CD4-positive, alpha-beta T cell treated with Interleukin-15 for 4 hours (primary cell): ENCODE data around the gene AP4B1.
A peak's percentile ranks its signal among the peaks of the same experiment; 100 is the strongest.

Experiments used
- DNase-seq: peaks from one replicate; pipeline ENCODE4 v3.0.0-alpha.2; 2020; ENCODE audit warnings: low spot score

Gene AP4B1

DNA sequence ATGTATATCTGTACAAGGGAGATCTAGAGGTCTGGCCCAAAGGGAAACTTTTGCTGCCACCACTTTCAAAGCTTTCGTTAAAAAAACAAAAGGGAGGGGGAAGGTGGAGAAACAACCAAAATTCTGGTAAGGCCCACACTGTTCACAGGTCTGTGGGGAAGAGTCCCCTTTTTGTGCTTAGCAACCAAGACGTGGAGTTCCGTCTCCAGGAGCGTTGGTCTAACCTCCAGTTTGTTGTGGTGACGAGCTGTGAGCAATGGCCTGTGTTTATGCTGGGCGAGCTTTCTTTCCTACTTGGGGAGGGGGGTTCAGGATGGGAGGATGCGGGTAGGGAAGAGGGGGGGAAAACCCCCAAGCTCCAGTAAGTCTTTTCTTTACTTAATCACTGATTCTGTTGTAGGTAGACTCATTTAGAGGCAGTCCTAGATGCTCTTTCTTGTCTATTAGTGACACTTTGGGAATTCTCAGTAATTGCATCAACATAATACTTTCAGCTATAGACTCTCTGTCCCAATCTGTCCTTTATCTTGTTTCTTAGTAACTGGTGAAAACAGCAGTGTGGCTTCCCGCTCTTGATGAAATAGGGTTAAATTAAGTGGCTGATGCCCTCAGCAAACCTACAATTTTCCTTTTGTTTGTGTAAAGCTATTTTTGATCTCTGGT lies 26.0 kb upstream of the AP4B1 start:
- peak; percentile 92 for DNase-seq

DNA sequence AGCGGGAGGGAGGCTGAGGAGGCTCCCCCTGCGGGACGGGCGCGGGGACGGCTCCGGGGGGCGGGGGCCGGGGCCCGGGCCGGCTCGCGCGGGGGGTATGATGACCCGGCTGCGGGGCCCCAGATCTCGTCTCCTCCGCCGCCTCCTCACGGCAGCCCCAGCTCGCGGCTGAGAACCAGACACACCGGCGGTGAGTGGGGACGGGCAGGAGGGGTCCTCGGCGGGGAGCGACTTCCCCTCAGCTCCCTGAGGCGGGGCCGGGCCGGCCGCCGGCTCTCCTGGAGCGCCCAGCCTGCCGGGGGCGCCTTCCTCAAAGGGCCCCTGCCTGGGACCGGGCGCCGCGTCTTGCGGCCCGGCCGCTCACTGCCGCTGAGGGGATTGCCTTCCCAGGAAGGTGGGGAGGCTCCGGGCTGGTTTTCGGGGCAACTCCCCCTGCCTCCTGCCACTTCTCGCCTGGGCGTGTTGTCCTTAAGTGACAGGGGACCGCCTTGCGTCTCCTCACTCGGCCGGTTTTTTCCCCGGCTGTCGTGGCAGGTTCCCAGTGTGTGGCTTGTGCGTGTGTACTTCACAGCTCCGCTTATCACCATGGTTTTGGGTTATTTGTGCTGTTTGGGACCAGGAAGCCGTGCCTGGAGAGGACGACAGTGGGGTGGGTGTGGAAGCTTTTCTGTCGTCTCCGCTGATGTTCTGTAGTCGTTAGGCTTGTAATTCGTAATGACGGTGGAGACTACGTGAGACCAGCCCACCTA lies 25.3 kb upstream of the AP4B1 start:
- DNase-seq = peak; percentile 70

DNA sequence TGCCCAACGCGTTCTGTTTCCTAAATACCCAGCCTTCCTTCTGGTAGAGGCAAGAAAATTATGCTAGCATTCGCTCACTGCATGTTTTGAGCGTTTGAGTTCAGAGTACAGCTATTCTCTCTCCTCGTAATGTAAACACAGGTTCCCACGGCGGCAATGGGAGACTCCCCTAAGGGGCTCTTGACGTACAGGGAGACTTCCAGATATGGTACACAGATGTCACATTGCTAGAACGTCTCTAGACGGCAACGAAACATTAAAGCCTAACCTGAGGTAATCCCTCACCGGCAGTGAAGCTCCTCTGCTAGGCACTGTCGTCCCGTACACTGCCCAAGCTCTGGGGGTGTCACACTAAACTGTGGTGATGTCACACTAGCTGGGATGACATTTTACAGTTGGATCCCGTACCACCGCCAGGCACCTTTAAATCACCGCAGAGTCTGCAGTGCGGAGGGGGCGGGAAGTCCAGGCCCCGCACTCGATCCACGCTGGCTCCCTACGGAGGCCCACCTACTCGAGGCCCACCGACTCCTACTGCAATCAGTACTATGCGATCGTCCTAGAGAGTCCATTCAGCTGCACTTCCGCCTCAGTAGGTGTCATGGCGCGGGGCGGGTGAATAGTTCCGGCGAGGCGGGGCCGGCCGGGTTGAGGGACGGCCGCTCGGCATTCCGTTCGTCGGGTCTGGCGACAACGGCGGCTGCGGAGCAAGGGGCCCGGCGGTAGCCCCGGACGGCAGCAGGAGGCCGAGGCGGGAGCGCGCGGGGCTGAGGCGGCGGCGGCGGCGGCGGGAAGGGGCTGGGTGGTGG lies 24.5 kb upstream of the AP4B1 start, which contains the start of gene HIPK1:
TSS of gene HIPK1 (plus strand) at position 384 of the 809 bp plus-strand sequence.
- peak; percentile 92 for DNase-seq

DNA sequence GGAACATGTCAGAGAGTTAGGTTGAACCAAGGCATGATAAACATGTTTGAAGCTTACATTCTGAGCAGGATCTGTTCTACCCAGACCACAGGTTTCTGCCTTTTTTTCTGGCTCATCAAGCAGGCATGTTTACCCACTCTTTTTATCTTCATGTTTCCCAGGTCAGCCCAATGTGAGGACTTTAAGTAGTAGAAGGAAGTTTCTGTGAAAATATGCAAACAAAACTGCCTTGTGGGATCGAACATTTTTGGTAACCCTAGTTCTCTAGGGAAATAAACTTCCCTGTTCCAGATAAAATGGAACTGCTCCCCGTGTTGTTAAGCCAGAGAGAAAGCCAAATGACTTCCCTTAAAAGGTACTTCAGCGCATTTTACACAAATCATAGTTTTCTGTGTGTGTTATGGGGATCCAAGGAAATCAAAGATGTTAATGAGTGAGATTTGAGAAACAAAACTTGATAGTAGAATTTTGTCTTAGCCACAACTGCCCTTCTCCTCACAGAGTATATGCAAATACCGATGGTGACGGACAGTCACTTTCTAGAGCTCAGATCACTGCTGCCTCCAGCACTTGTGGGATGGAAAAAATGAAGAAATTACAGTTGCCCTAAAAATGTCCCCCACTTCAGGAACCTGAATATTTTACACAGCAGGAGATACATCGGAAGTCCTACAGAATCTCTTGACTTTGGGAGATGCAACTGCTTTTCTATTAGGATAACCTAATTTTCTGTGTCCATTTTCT lies 23.8 kb upstream of the AP4B1 start:
- DNase-seq = no peak

DNA sequence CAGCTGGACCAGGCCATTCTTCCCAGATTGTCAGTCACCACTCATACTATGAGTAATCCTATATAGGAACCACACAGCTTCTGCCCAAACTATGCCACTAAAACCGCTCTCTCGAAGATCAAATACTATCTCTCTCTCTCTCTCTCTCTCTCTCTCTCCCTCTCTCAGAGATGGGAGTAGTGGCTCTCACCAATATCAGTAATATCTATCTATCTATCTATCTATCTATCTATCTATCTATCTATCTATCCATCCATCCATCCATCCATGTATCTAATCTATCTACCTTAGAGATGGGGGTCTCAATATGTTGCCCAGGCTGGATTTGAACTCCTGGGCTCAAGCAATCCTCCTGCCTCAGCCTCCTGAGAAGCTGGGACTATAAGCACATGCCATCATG lies 19.9 kb upstream of the AP4B1 start:
- DNase-seq = no peak

DNA sequence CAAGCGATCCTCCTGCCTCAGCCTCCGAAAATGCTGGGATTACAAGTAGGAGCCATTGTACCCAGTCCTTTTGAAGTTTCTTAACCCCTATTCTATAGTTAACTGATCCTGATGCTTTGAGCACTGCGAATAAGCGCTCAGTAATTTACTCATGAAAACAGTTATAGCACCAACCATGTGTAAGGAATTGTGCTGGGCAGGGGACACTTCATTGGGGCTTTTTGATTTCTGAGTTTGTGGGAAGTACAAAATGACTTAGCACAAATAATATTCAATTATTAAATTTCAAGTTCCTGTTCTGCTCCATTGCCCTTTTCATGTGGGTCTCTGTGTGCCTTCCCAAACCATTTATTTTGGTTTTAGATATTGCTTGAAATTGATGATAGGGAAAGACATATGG lies 18.4 kb upstream of the AP4B1 start:
- DNase-seq = no peak

DNA sequence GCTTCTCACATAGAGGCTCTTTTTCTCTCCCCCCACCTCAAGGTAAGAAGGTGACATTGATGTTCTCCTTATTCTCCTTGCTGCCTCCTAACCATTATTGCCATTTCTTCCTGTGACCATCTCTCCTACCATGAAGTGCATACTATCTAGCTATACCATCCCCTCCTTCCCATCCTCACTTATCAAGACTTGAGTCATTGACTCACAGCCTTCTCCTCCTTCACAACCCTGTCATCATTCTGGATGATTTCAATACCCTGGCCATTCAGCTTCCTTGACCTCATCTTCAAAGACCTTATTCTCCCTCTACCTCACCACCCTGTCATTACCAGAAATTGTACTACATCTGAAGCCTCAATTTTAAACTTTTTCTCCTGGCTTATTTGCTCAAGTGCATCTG lies 13.6 kb upstream of the AP4B1 start:
- DNase-seq = no peak

DNA sequence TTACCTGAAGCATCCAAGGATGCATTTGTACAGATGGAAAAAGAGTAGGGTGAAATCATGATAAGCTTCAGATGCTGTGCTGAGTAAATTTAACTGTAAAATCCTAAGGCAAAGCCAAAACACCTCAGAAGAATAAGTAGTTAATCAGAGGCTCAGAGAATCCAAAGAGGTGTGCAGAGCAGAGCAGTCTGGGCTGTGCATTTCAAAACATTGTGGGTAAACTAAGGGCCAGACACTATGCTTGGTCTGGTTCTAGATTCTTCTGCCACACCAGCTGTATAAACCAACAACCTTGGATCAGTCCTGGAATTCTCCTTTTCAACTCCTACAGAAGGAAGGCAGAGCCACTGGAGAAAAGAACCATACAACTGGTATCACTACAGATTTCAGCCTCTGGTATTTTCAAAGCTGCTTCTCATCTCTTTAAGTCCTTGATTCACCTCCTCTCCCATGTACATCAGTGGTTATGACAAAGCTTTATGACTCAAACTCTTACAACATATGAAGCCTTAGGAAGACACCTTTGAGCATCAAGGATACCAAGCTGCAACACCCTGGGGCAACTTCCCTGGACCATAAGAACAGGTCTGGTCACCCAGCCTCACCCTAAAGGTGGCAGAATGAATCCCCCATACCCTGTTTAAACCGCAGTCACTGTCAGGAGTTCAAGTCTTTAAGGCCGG lies 12.9 kb upstream of the AP4B1 start:
- no peak for DNase-seq

DNA sequence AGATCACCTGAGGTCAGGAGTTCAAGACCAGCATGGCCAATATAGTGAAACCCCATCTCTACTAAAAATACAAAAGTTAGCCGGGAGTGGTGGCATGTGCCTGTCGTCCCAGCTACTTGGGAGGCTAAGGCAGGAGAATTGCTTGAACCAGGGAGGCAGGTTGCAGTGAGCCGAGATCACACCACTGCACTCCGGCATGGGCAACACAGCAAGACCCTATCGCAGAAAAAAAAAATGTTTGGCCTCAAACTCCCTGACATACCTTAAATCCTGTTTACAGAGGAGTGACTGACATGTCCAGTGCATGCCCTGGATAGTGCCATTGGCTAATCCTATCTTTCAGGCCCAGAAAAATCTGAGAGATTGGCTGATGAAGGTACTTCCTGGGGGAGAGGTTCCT lies 12.4 kb upstream of the AP4B1 start:
- no peak for DNase-seq

DNA sequence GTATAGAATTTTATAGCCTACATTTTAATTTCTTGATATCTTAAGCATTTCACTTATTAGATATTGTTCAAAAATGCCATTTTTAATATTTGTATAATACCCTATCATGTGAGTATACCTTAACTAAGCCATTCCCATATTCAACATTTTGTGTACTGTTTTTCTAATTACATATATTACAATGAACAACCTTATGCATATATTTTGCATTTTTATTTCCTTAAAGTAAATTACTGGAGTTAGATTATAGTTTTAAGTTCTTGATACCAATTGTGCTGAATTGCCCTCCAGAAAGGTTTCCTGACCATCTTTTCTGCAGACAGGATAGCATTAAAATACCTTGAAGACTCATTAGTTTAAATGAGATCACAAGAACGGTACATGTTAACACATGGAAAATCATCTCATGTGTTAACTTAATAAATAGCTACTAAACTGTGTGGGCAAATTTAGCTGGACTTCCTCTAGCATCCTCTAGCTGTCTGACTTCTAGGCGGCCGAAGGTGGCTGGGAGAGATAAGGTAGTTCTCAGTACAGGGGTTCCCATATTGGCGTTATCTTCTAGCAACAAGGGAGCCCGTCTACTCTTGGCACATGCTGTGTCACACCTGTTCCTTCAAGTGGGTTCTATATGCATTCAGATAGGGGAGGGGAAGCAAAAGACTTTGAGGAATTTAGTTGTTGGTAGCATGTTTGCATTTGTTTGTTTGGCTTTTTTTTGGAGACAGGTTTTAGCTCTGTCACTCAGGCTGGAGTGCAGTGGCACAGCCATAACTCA lies 9.5 kb upstream of the AP4B1 start:
- DNase-seq = no peak

DNA sequence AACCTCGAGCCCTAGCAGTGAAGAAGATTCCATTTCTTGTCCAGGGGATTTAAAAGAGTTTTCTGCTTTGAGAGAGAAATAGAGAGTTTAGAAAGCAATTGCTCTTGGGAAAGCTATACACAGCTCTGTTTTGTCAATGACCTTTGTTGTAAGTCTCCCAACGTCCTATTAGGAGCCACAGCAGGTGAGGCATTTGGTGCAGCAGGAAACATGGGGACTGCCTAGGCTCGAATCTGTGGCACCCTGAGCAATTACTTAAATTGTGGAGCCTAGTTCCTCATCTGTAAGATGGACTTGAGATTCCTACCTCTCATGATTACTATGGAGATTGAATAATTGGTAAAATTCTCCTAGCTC lies 8.7 kb upstream of the AP4B1 start:
- no peak for DNase-seq

DNA sequence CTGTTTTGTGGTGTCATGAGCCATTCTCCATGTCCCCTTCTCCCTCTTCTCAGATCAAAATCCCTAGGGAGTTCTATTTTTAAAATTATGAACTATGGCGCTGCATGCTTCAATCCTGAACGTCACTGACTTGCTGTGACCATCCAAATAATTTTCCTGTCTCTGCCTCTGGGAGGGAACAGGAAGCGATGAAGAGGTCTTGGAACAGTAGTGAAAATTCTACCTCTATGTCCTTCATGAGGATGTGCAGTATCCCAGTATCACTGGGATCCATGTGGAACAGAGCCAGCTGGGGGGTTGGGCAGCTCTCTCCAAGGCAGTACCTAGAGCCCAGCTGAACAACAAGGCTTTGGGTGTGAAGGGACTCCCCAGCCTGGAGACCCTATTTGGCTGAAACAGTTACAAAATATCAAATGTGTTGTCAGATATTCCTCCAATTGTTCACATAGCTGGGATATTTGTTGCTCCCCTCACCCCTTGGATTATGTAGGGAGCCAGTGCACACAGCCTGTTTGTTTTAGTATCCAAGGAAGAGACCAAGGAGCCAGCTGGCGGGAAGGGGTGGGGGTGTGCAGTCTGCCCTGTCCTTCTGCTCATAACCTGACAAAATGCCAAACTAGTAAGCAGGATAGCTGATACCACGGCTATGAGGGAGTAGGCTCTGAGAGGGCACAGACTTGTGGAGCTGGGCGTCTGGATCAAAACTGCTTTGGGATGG lies 8.2 kb upstream of the AP4B1 start:
- DNase-seq = no peak

DNA sequence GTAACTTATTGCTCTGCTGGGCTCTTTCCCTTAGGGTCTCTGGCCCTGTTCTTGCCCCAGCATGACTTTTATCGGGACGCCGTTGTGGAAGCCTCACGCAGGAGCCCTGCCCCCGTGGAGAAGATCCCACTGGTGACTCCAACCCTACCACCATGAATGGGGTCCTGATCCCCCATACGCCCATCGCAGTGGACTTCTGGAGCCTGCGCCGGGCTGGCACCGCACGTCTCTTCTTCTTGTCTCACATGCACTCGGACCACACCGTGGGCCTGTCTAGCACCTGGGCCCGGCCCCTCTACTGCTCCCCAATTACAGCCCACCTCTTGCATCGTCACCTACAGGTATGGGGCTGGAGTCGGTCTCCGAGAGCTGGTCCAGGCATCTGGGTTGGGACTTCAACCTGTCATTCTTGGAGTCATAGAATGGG lies 849 bp upstream of the AP4B1 start:
- DNase-seq = peak; percentile 10

DNA sequence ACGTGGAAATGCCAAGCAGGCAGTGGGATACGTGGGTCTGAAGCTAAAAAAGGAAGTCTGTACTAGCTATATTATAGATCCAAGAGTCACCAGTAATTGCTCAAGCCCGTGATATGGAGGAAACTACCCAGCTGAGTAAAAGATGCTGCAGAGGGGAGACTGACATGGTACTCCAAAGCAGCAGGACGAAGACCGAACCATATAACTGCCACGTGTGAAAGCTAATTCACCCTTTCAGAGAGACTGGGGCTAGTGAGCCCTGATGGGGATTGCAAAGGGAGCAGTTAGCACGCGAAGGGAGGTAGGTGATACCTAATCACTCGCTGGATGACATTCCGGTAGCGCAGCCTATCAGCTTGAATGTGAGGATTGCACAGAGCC lies 316 bp downstream of the AP4B1 start:
- DNase-seq = no peak

DNA sequence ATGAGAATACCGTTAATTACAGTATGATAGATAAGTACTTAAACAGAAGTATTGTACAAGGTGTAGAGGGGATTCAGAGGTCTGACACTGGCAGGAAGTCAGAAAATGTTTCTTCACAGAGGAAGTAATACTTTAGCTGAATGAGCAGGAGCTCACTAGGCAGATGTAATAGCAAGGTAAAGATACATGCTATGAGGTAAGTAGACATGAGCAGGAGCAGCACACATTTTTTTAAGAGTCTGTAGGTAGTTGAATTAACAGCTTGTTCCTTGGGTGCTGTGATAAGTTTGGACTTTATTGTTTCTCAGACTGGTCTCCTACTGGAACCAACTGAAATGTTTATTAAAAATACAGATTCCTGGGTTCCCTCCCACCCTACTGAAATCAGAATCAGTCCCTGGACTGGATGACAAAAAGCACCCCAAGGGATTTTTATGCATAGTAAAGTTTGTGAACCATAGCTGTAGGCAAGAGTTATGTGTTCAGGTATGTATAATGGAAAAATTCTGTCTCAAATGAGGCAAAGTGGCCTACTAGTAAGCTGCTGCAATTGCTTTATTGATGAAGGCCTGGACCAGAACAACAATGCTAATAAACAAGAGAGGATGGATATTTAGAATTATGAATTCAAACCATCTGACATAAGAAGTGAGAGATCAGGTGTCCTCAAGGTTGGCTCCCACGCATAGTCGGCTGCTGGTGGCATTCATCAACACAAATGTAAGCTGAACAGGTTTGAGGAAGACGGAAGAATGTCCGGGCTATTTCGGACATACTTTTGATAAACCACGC lies 902 bp downstream of the AP4B1 start:
- no peak for DNase-seq

DNA sequence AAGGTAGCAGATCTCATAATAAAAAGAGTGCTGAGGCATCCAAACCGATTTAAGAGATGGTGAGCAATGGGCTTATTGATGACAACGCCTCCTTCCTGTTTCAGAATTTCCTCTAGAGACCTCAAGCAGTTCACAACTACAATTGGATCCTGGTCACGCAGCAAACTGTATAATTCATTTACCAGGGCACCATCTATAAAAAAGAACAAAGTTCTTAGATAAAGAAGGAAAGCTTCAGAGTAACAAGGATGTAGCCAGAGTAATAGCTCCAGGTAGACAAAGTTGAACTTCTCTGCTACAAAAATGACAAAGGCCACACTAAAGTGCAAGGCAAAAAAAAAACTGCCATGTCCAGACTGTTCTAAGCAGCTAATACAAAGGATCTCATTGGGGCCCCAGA lies 3.4 kb downstream of the AP4B1 start:
- DNase-seq = peak; percentile 24

DNA sequence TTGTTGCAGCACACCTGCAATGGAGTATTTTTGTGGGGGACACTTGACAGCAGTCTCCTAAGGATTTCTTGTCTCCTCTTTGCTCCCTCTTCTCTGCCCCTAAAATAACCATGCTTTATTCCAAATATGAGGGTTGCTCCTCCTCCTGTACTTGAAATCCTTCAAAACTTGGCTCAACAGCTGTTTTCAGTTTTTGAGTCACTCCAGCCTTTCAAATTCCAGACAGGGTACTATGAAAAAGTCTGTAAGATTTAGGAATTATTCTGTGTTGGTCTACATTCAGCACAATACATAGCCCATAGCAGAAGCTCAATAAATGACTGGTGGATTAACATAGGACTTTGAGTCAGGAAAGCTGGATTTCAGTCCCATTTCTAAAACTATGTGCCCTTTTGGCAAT lies 5.5 kb downstream of the AP4B1 start:
- no peak for DNase-seq

DNA sequence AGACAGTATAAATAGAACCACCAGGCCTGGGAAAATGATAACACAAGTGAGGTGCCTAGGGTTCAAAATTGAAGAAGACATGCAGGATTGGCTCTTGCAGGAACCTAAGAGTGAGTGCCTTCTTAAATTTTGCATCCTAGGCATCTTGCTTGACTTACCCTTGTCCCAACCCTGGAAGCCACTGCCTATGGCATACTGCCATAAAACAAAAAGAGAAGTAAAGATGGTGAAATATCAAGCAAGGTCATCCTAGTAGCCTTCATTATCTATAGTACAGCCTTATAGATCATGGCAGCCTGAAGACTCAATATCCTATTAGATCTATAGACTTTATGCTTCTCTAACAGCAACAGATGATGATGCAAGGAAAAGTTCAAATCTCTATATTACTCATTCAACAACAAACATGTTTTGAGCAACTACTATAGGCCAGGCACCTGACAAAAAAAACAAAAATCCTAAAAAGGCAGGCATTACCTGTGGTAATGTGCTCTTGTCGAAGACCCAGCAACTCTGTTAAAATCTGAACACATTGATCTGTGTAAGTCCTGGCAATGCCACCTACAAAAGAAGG lies 6.3 kb downstream of the AP4B1 start:
- DNase-seq = no peak

DNA sequence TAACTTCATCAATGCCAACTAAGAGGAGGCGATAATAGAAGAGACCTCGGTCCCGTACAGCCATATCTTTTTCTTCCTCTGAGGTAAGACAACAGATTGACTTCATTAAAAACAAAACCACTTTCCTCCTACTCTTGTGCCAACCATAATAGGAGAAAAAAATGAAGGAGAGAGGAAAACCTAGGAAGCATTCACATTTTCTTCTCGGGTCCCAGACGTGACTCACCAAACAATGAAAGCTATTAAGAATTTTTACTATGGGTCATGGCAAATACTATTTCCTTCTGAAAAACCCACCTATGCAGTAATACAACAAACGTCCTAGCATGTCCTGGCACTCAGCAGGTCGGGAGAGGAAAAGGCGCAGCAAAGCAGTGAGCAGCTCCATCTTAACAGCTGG lies 8.6 kb downstream of the AP4B1 start:
- DNase-seq = no peak
